Measurements from ENCODE around the gene BLTP2. TPM values are rescaled to one million over a fixed set of nuclear protein-coding genes. Genes with fewer than 3 reads are reported as not detected.

The BLTP2 gene
- total RNA-seq, 2 donors from 2014 or later, result 125 to 139 TPM

DNA sequence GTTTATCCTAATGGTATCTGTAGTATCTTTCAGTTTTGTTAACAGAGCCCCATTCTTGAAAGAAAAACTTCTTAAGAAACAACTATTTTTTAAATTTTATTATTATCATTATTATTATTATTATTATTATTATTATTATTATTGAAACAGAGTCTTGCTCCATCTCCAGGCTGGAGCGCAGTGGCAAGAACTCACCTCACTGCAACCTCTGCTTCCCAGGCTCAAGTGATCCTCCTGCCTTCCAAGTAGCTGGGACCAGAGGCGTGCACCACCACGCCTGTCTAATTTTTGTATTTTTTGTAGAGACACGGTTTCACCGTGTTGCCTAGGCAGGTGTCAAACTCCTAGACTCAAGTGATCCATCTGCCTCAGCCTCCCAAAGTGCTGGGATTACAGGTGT, 40.4 kb upstream of the BLTP2 start:
- DNase-seq (ENCODE audit: low spot score), result no peak
- peaks cover 89% of the 10 kb centered on the region for H3K36me3 ChIP-seq

DNA sequence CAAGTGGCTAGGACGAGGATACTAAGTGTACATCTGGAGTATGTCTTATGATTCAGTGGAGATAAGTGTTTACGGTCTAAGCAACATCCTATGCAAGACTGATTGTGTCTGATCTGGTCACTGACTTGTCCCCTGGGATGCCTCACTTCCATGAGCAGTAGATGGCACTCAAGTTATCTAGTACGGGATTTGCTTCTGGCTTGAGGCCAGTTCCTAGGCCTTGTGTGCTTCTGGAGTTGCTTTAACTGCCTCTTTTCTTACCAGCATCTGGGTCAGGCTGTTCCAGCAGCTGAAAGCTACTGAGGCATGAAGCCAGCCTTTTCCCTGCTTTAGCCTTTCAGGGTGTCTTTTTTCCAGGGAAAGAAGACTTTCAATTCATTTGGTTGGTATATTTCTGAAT, 40.0 kb upstream of the BLTP2 start:
- no peak for DNase-seq (ENCODE audit: low spot score)
- Histone ChIP-seq H3K4me3 (no peak overlapping the region), H3K36me3 (peaks cover 89% of the 10 kb centered on the region), H3K4me1 (ENCODE audit: control insufficient read depth in 1 of 2, low read depth in 2 of 2) (no peaks in the 10 kb centered on the region), H3K27ac (no peak overlapping the region), H3K9me3 (no peaks in the 10 kb centered on the region), H3K27me3 (replicated peaks; ENCODE audit: insufficient read depth) (no peaks in the 10 kb centered on the region)
- TF ChIP-seq, protein P1, sequence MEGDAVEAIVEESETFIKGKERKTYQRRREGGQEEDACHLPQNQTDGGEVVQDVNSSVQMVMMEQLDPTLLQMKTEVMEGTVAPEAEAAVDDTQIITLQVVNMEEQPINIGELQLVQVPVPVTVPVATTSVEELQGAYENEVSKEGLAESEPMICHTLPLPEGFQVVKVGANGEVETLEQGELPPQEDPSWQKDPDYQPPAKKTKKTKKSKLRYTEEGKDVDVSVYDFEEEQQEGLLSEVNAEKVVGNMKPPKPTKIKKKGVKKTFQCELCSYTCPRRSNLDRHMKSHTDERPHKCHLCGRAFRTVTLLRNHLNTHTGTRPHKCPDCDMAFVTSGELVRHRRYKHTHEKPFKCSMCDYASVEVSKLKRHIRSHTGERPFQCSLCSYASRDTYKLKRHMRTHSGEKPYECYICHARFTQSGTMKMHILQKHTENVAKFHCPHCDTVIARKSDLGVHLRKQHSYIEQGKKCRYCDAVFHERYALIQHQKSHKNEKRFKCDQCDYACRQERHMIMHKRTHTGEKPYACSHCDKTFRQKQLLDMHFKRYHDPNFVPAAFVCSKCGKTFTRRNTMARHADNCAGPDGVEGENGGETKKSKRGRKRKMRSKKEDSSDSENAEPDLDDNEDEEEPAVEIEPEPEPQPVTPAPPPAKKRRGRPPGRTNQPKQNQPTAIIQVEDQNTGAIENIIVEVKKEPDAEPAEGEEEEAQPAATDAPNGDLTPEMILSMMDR (IDR thresholded peaks at IDR 0.05), result no peak
- ATAC-seq (ENCODE audit: insufficient number of reproducible peaks, low FRiP score, low read depth), result no peak

More for the DNA sequence above, 40.4 kb upstream of the BLTP2 start:
- H3K9me3 ChIP-seq, result no peaks in the 10 kb centered on the region
- H3K27me3 ChIP-seq (replicated peaks; ENCODE audit: insufficient read depth), result no peaks in the 10 kb centered on the region
- H3K27ac ChIP-seq, result no peak overlapping the region
- TF ChIP-seq, protein P1 (IDR thresholded peaks at IDR 0.05), result no peak
- H3K4me3 ChIP-seq, result no peak overlapping the region
- H3K4me1 ChIP-seq (ENCODE audit: control insufficient read depth in 1 of 2, low read depth in 2 of 2), result no peaks in the 10 kb centered on the region
- ATAC-seq (ENCODE audit: insufficient number of reproducible peaks, low FRiP score, low read depth), result no peak

- Histone ChIP-seq H3K27me3 (replicated peaks; ENCODE audit: insufficient read depth) (no peaks in the 10 kb centered on the region), H3K4me3 (no peak overlapping the region), H3K9me3 (no peaks in the 10 kb centered on the region), H3K36me3 (peaks cover 89% of the 10 kb centered on the region), H3K27ac (no peak overlapping the region), H3K4me1 (ENCODE audit: control insufficient read depth in 1 of 2, low read depth in 2 of 2) (no peaks in the 10 kb centered on the region)
- ATAC-seq (ENCODE audit: insufficient number of reproducible peaks, low FRiP score, low read depth) (no peak), DNase-seq (ENCODE audit: low spot score) (no peak)
- TF ChIP-seq, protein P1 (IDR thresholded peaks at IDR 0.05), result no peak
These were observed 37.7 kb upstream of the BLTP2 start for GRCh38 chr17:28682655-28683054.

DNA sequence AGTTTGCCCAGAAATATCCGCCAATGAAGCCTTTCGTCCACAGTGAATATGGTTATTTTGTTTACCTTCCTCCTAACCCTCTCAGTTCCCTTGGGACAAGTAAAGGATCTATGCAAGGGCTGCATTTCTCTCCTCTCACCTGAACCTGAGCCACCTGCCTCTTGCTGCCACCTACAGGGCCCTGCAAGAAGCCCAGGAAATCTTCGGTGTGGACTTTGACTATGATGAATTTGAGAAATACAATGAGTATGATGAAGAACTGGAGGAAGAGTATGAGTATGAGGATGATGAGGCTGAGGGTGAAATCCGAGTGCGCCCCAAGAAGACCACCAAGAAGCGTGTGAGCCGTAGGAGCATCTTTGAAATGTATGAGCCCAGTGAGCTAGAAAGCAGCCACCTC, 31.0 kb upstream of the BLTP2 start:
- DNase-seq (ENCODE audit: low spot score) (no peak), ATAC-seq (ENCODE audit: insufficient number of reproducible peaks, low FRiP score, low read depth) (no peak)
- H3K4me1 ChIP-seq (ENCODE audit: control insufficient read depth in 1 of 2, low read depth in 2 of 2), result no peaks in the 10 kb centered on the region
- no peaks in the 10 kb centered on the region for H3K9me3 ChIP-seq
- no peak overlapping the region for H3K27ac ChIP-seq
- no peak overlapping the region for H3K4me3 ChIP-seq
- no peaks in the 10 kb centered on the region for H3K27me3 ChIP-seq (replicated peaks; ENCODE audit: insufficient read depth)
- peaks cover 94% of the 10 kb centered on the region for H3K36me3 ChIP-seq
- TF ChIP-seq, protein P1 (IDR thresholded peaks at IDR 0.05), result no peak

GRCh38 chr17:28675490-28675889, 30.5 kb upstream of the BLTP2 start:
- DNase-seq (ENCODE audit: low spot score) (no peak), ATAC-seq (ENCODE audit: insufficient number of reproducible peaks, low FRiP score, low read depth) (no peak)
- no peak overlapping the region for H3K27ac ChIP-seq
- H3K9me3 ChIP-seq, result no peaks in the 10 kb centered on the region
- H3K4me1 ChIP-seq (ENCODE audit: control insufficient read depth in 1 of 2, low read depth in 2 of 2), result no peaks in the 10 kb centered on the region
- peaks cover 93% of the 10 kb centered on the region for H3K36me3 ChIP-seq
- TF ChIP-seq, protein P1 (IDR thresholded peaks at IDR 0.05), result no peak
- no peak overlapping the region for H3K4me3 ChIP-seq
- H3K27me3 ChIP-seq (replicated peaks; ENCODE audit: insufficient read depth), result no peaks in the 10 kb centered on the region

Data from thoracic aorta (tissue), 2 donors.